GM21786 (cell line): ENCODE results near the gene SCUBE1.

Experiments used
- ATAC-seq: cut with Tn5 transposase; IDR thresholded peaks from one replicate; pipeline ENCODE4 v1.9.1; 2021; ENCODE audit not compliant: unreplicated experiment

The SCUBE1 gene

GRCh38 chr22:43239956-43240355 lies 103.2 kb downstream of the SCUBE1 start:
- no peak for ATAC-seq

- ATAC-seq = no peak
Measured at GRCh38 chr22:43239193-43239780, 103.9 kb downstream of the SCUBE1 start.

- no peak for ATAC-seq
Measured at GRCh38 chr22:43238526-43239006, 104.6 kb downstream of the SCUBE1 start.

- ATAC-seq = no peak
Measured at GRCh38 chr22:43237280-43237679, 105.9 kb downstream of the SCUBE1 start.

GRCh38 chr22:43236411-43237166 lies 106.6 kb downstream of the SCUBE1 start:
- no peak for ATAC-seq

- no peak for ATAC-seq
Measured at GRCh38 chr22:43235445-43236409, 107.4 kb downstream of the SCUBE1 start.

- no peak for ATAC-seq
Measured at GRCh38 chr22:43234264-43234988, 108.7 kb downstream of the SCUBE1 start.

GRCh38 chr22:43233529-43233928 lies 109.6 kb downstream of the SCUBE1 start:
- ATAC-seq = no peak

- ATAC-seq = no peak
Measured at GRCh38 chr22:43232445-43232844, 110.7 kb downstream of the SCUBE1 start.

- no peak for ATAC-seq
Measured at GRCh38 chr22:43231724-43232034, 111.5 kb downstream of the SCUBE1 start.

GRCh38 chr22:43230971-43231723 lies 112.0 kb downstream of the SCUBE1 start:
- no peak for ATAC-seq

- ATAC-seq = no peak
Measured at GRCh38 chr22:43230571-43230970, 112.6 kb downstream of the SCUBE1 start.

GRCh38 chr22:43228863-43229262 lies 114.3 kb downstream of the SCUBE1 start:
- no peak for ATAC-seq

GRCh38 chr22:43228330-43228729 lies 114.8 kb downstream of the SCUBE1 start:
- ATAC-seq = no peak

GRCh38 chr22:43227239-43227630 lies 115.9 kb downstream of the SCUBE1 start:
- no peak for ATAC-seq

- ATAC-seq = no peak
Measured at GRCh38 chr22:43226377-43227238, 116.6 kb downstream of the SCUBE1 start.

GRCh38 chr22:43225609-43226008 lies 117.6 kb downstream of the SCUBE1 start:
- ATAC-seq = no peak

- no peak for ATAC-seq
Measured at GRCh38 chr22:43222987-43223386, 120.2 kb downstream of the SCUBE1 start.

GRCh38 chr22:43222262-43222661 lies 120.9 kb downstream of the SCUBE1 start:
- no peak for ATAC-seq
